ENCODE results near the gene BACH2.
"Not testable (repeated sequence)": the region's sequence is repeated elsewhere in the genome, so short reads cannot be mapped to it uniquely, and the experiment has no call there.

- not testable (repeated sequence) for TF ChIP-seq CTCF, POLR2A, EP300 (IDR thresholded peaks at IDR 0.05)
These were observed 180.5 kb downstream of the BACH2 start for GRCh38 chr6:90116126-90116525.
